Fibroblast of lung (primary cell): ENCODE results near the gene SNX14. TPM values are rescaled to one million over a fixed set of nuclear protein-coding genes. Genes with fewer than 3 reads are reported as not detected.

Source experiments
- DNase-seq, 2 donors: peaks; one replicate each; pipeline versions ENCODE4 v3.0.0 to v3.0.0-alpha.2; 2010; ENCODE audit warnings: low read depth in 2 of 2
- H2AFZ ChIP-seq: 2 replicates; pipeline ENCODE4 v1.5.1; 2012; ENCODE audit warnings: low read length, control low read depth, inconsistent platforms
- H3K27ac ChIP-seq: 2 replicates; pipeline ENCODE4 v1.5.1; 2011; ENCODE audit warnings: low read length, control low read depth; ENCODE audit not compliant: insufficient read depth
- H3K27me3 ChIP-seq: 2 replicates; pipeline ENCODE4 v1.5.1; 2011; ENCODE audit warnings: mild to moderate bottlenecking, low read length; ENCODE audit not compliant: control insufficient read depth, insufficient read depth
- H3K36me3 ChIP-seq: 2 replicates; pipeline ENCODE4 v1.5.1; 2011; ENCODE audit warnings: low read length; ENCODE audit not compliant: control insufficient read depth, insufficient read depth
- H3K4me1 ChIP-seq: 2 replicates; pipeline ENCODE4 v1.5.1; 2011; ENCODE audit warnings: low read length; ENCODE audit not compliant: control insufficient read depth, insufficient read depth; ENCODE audit errors: extremely low read depth
- H3K4me2 ChIP-seq: 2 replicates; pipeline ENCODE4 v1.5.1; 2011; ENCODE audit warnings: low read length, control low read depth; ENCODE audit not compliant: insufficient read depth; ENCODE audit errors: extremely low read depth
- H3K4me3 ChIP-seq, 4 experiments: fragments of 200-600 bp in 1 of 4; sonication (generic) in 1 of 4; replicated peaks in 1 of 4; 2 replicates each; pipeline ENCODE4 v1.5.1; 2011 to 2016; ENCODE audit warnings: low read length in 4 of 4, low read depth in 3 of 4, mild to moderate bottlenecking in 3 of 4, control low read depth in 2 of 4, inconsistent platforms in 1 of 4, mixed read lengths in 1 of 4; ENCODE audit not compliant: insufficient read depth in 1 of 4; ENCODE audit errors: control extremely low read depth in 1 of 4
- H3K79me2 ChIP-seq: 2 replicates; pipeline ENCODE4 v1.5.1; 2012; ENCODE audit warnings: mild to moderate bottlenecking, low read length, inconsistent platforms; ENCODE audit not compliant: control insufficient read depth, insufficient read depth
- H3K9ac ChIP-seq: 2 replicates; pipeline ENCODE4 v1.5.1; 2011; ENCODE audit warnings: mild to moderate bottlenecking, low read length, control low read depth; ENCODE audit not compliant: insufficient read depth
- H3K9me3 ChIP-seq: 2 replicates; pipeline ENCODE4 v1.5.1; 2012; ENCODE audit warnings: low read depth, low read length; ENCODE audit not compliant: control insufficient read depth, insufficient read depth
- H4K20me1 ChIP-seq: 2 replicates; pipeline ENCODE4 v1.5.1; 2011; ENCODE audit warnings: low read length; ENCODE audit not compliant: control insufficient read depth, insufficient read depth; ENCODE audit errors: extremely low read depth
- EZH2 ChIP-seq: IDR thresholded peaks from 2 replicates; pipeline ENCODE4 v1.5.1; 2012; ENCODE audit warnings: low read length, control low read depth, mild to moderate bottlenecking; ENCODE audit errors: missing control alignments
- polyA plus RNA-seq, 2 donors: library from polyadenylated mRNA; depleted of rRNA in 1 of 2; stranded (reverse) in 1 of 2; unstranded in 1 of 2; fragments of >200 nt; gene quantifications; 2 replicates each; pipeline ENCODE4 v1.2.1, GENCODE V29; 2011 to 2012; ENCODE audit warnings: missing spikeins in 1 of 2
- total RNA-seq: library from RNA; depleted of rRNA; stranded (reverse); fragments of >200 nt; gene quantifications from 2 replicates; pipeline ENCODE4 v1.2.1, GENCODE V29; 2014
- TF ChIP-seq, protein P1 (sequence below), 2 donors: IDR thresholded peaks in 1 of 2; conservative IDR thresholded peaks in 1 of 2; 1 replicate in 1 of 2; 2 replicates in 1 of 2; pipeline ENCODE4 v1.5.1; 2011 to 2012; ENCODE audit warnings: low read length in 2 of 2, control low read depth in 1 of 2, inconsistent platforms in 1 of 2, low read depth in 1 of 2, mild to moderate bottlenecking in 1 of 2

Gene SNX14
- total and polyA plus RNA-seq, 2 donors (not counting 1 experiment from before 2014, with no cell fraction given): 79.7 to 182 TPM

DNA sequence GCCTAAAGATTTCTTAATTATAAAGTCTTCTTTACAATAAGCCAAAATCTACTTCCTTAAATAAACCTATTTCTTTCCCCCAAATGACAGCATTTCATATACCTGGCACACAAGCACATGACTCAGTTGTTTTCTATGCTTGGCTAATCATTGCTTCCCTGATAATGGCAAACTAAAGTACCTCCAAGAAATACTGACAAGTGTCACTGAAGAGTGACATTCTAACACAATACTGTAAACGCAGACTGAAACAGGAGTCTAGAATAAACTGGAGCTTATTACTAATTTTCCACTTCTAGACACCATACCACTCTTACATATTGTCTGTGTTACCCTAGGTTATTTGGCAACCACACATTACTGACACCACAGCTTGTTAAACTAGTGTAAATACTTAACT lies 34.7 kb upstream of the SNX14 start:
- Histone ChIP-seq H3K27me3 (no peaks in the 10 kb centered on the region), H2AFZ (no peak overlapping the region), H3K27ac (no peak overlapping the region), H3K4me2 (no peak overlapping the region), H3K9me3 (no peaks in the 10 kb centered on the region), H3K36me3 (peaks cover 16% of the 10 kb centered on the region), H3K4me1 (no peaks in the 10 kb centered on the region), H3K4me3 (no peak overlapping the region), H3K9ac (no peak overlapping the region), H3K79me2 (peaks cover 92% of the 10 kb centered on the region), H4K20me1 (no peaks in the 10 kb centered on the region)
- TF ChIP-seq, protein P1, sequence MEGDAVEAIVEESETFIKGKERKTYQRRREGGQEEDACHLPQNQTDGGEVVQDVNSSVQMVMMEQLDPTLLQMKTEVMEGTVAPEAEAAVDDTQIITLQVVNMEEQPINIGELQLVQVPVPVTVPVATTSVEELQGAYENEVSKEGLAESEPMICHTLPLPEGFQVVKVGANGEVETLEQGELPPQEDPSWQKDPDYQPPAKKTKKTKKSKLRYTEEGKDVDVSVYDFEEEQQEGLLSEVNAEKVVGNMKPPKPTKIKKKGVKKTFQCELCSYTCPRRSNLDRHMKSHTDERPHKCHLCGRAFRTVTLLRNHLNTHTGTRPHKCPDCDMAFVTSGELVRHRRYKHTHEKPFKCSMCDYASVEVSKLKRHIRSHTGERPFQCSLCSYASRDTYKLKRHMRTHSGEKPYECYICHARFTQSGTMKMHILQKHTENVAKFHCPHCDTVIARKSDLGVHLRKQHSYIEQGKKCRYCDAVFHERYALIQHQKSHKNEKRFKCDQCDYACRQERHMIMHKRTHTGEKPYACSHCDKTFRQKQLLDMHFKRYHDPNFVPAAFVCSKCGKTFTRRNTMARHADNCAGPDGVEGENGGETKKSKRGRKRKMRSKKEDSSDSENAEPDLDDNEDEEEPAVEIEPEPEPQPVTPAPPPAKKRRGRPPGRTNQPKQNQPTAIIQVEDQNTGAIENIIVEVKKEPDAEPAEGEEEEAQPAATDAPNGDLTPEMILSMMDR (conservative IDR thresholded peaks at IDR 0.05 in 1 of 2, IDR thresholded peaks at IDR 0.05 in 1 of 2; ENCODE audit: low read depth in 1 of 2, low read length in 2 of 2): no peak
- TF ChIP-seq EZH2: no peak
- no peak for DNase-seq

DNA sequence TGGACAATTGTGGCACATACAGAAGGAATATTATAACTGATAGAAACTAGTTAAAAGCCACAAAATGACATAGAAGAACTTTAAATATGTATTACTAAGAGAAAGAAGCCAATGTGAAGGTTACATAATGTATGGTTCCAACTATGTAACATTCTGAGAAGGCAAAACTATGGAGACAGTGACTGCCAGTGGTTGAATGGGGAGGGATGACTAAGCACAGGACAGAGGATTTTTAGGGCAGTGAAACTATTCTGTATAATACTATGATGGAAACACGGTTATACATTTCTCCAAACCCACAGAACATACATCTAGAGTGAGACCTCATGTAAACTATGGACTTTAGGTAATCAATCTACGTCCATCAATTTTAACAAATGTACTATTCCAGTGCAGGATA lies 26.6 kb upstream of the SNX14 start:
- H3K9me3 ChIP-seq: no peaks in the 10 kb centered on the region
- no peak overlapping the region for H3K4me2 ChIP-seq
- H3K4me3 ChIP-seq: no peak overlapping the region
- TF ChIP-seq, protein P1 (conservative IDR thresholded peaks at IDR 0.05 in 1 of 2, IDR thresholded peaks at IDR 0.05 in 1 of 2; ENCODE audit: low read depth in 1 of 2, low read length in 2 of 2): no peak
- TF ChIP-seq EZH2: no peak
- no peak overlapping the region for H3K9ac ChIP-seq
- no peaks in the 10 kb centered on the region for H3K27me3 ChIP-seq
- no peaks in the 10 kb centered on the region for H4K20me1 ChIP-seq
- H3K79me2 ChIP-seq: peaks cover 75% of the 10 kb centered on the region
- DNase-seq: peak in 1 of 2 donors; percentile 22
- no peak overlapping the region for H2AFZ ChIP-seq
- H3K27ac ChIP-seq: peak overlapping the region; percentile 6
- H3K36me3 ChIP-seq: peaks cover 15% of the 10 kb centered on the region
- H3K4me1 ChIP-seq: no peaks in the 10 kb centered on the region

DNA sequence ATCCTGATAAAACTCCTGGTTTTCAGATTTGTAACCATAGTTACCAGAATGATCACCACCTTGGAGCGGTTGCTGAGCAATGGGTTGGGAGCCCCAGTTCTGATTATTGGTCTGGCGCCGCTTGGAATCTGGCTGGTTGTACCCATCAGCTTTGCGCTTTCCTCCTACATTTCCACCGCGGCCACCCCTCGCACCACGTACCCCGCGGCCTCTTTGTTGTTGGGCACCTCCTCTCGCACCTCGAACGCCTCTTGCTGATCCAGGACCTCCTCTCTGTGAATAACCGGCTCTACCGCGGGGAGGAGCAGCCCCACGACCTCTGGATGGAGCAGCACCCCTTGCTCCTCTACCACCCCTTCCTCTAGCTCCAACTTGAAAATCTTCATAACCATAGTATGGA lies 21.1 kb upstream of the SNX14 start:
- TF ChIP-seq, protein P1 (conservative IDR thresholded peaks at IDR 0.05 in 1 of 2, IDR thresholded peaks at IDR 0.05 in 1 of 2; ENCODE audit: low read depth in 1 of 2, low read length in 2 of 2): no peak
- TF ChIP-seq EZH2: no peak
- no peak overlapping the region for H3K4me3 ChIP-seq
- H3K27me3 ChIP-seq: no peaks in the 10 kb centered on the region
- no peaks in the 10 kb centered on the region for H4K20me1 ChIP-seq
- H3K4me2 ChIP-seq: no peak overlapping the region
- no peak for DNase-seq
- peaks cover 26% of the 10 kb centered on the region for H3K79me2 ChIP-seq
- H2AFZ ChIP-seq: no peak overlapping the region
- H3K9me3 ChIP-seq: no peaks in the 10 kb centered on the region
- H3K36me3 ChIP-seq: peaks cover 7% of the 10 kb centered on the region
- no peaks in the 10 kb centered on the region for H3K4me1 ChIP-seq
- no peak overlapping the region for H3K27ac ChIP-seq
- no peak overlapping the region for H3K9ac ChIP-seq
